Keratinocyte (primary cell): ENCODE results near the gene CMTM8. TPM values are rescaled to one million over a fixed set of nuclear protein-coding genes. Genes with fewer than 3 reads are reported as not detected.

Source experiments
- DNase-seq: peaks from one replicate; pipeline ENCODE4 v3.0.0-alpha.2; 2011; ENCODE audit warnings: low read depth, missing footprints, low spot score
- FAIRE-seq: peaks from 2 replicates; lab custom pipeline; 2011; peaks lifted over from hg19 to GRCh38; lab: Jason Lieb, UNC
- H2AFZ ChIP-seq: 2 replicates; pipeline ENCODE4 v1.6.0; 2012; ENCODE audit warnings: low read length, control low read depth, inconsistent platforms; ENCODE audit not compliant: control insufficient read depth
- H3K27ac ChIP-seq: 2 replicates; pipeline ENCODE4 v1.5.1; 2011; ENCODE audit warnings: low read length; ENCODE audit not compliant: control insufficient read depth, insufficient read depth
- H3K27me3 ChIP-seq: 3 replicates; pipeline ENCODE4 v1.6.0; 2011; ENCODE audit warnings: low read length; ENCODE audit not compliant: control insufficient read depth, insufficient read depth; ENCODE audit errors: extremely low read depth
- H3K36me3 ChIP-seq, 2 experiments: 2 replicates in 1 of 2; 3 replicates in 1 of 2; pipeline ENCODE4 v1.5.1; 2011; ENCODE audit warnings: low read length in 2 of 2, mild to moderate bottlenecking in 1 of 2; ENCODE audit not compliant: control insufficient read depth in 2 of 2, insufficient read depth in 2 of 2; ENCODE audit errors: extremely low read depth in 1 of 2
- H3K4me1 ChIP-seq: 3 replicates; pipeline ENCODE4 v1.5.1; 2011; ENCODE audit warnings: low read length; ENCODE audit not compliant: control insufficient read depth, insufficient read depth; ENCODE audit errors: extremely low read depth
- H3K4me2 ChIP-seq: 3 replicates; pipeline ENCODE4 v1.6.0; 2011; ENCODE audit warnings: low read depth, low read length; ENCODE audit not compliant: control insufficient read depth, insufficient read depth; ENCODE audit errors: extremely low read depth
- H3K4me3 ChIP-seq, 3 experiments: fragments of 200-600 bp in 1 of 3; sonication (generic) in 1 of 3; 2 replicates in 2 of 3; 3 replicates in 1 of 3; pipeline ENCODE4 v1.5.1; 2011 to 2016; ENCODE audit warnings: low read length in 3 of 3, mild to moderate bottlenecking in 3 of 3, control low read depth in 2 of 3, inconsistent platforms in 1 of 3, low read depth in 1 of 3, mixed read lengths in 1 of 3, mixed run types in 1 of 3, moderate library complexity in 1 of 3; ENCODE audit not compliant: control insufficient read depth in 2 of 3, insufficient read depth in 2 of 3; ENCODE audit errors: extremely low read depth in 1 of 3
- H3K79me2 ChIP-seq: 2 replicates; pipeline ENCODE4 v1.6.0; 2012; ENCODE audit warnings: low read length; ENCODE audit not compliant: control insufficient read depth, insufficient read depth
- H3K9ac ChIP-seq: 3 replicates; pipeline ENCODE4 v1.6.0; 2011; ENCODE audit warnings: low read length; ENCODE audit not compliant: control insufficient read depth, insufficient read depth; ENCODE audit errors: extremely low read depth
- H3K9me1 ChIP-seq: 3 replicates; pipeline ENCODE4 v1.6.0; 2011; ENCODE audit warnings: low read length; ENCODE audit not compliant: control insufficient read depth, insufficient read depth; ENCODE audit errors: extremely low read depth
- H3K9me3 ChIP-seq: 2 replicates; pipeline ENCODE4 v1.5.1; 2012; ENCODE audit warnings: low read depth, low read length; ENCODE audit not compliant: control insufficient read depth
- H4K20me1 ChIP-seq: 3 replicates; pipeline ENCODE4 v1.6.0; 2011; ENCODE audit warnings: low read length; ENCODE audit not compliant: control insufficient read depth, insufficient read depth; ENCODE audit errors: extremely low read depth
- CTCF ChIP-seq, 3 experiments: IDR thresholded peaks in 1 of 3; conservative IDR thresholded peaks in 1 of 3; optimal IDR thresholded peaks in 1 of 3; 2 replicates in 2 of 3; 3 replicates in 1 of 3; pipeline versions ENCODE3 to v1.5.1; 2011; ENCODE audit warnings: low read length in 3 of 3, mild to moderate bottlenecking in 3 of 3, moderate library complexity in 2 of 3, control low read depth in 1 of 3, inconsistent platforms in 1 of 3; ENCODE audit not compliant: insufficient read depth in 2 of 3; ENCODE audit errors: extremely low read depth in 1 of 3
- EZH2 ChIP-seq: IDR thresholded peaks from one replicate; pipeline ENCODE4 v1.6.1; 2012; ENCODE audit warnings: inconsistent platforms, mild to moderate bottlenecking, low read length, moderate library complexity
- dilution Hi-C: fragments of 300-500 bp; cut with MboI; formaldehyde crosslinking; loops from one replicate; pipeline ENCODE4 v1.7.0; 2020; ENCODE audit warnings: low sequenced_read_pairs; ENCODE audit not compliant: extremely low pct_ligation_motif_present
- polyA plus RNA-seq, 5 experiments: library from polyadenylated mRNA; depleted of rRNA in 3 of 5; stranded (reverse) in 3 of 5; stranded (forward) in 1 of 5; unstranded in 1 of 5; fragments of >200 nt; gene quantifications; 1 replicate in 1 of 5; 2 replicates in 3 of 5; 3 replicates in 1 of 5; pipeline versions ENCODE4 v1.2.1 to v1.2.3, GENCODE V29; 2011 to 2012; ENCODE audit warnings: missing spikeins in 2 of 5, low read depth in 1 of 5, low replicate concordance in 1 of 5

The CMTM8 gene
- polyA plus RNA-seq, 1 donor (not counting 4 experiments of a cell fraction or from before 2014, with no cell fraction given), result 1.6 TPM

- Histone ChIP-seq H4K20me1 (peaks cover 3% of the 10 kb centered on the region), H3K27me3 (no peaks in the 10 kb centered on the region), H3K4me3 (peak within 1 kb of the TSS; percentile 70 to 79 (median 78)), H2AFZ (peak within 1 kb of the TSS; percentile 86), H3K4me1 (peaks cover 12% of the 10 kb centered on the region), H3K9me3 (no peaks in the 10 kb centered on the region), H3K9ac (peak within 1 kb of the TSS; percentile 79), H3K9me1 (no peaks in the 10 kb centered on the region), H3K79me2 (peaks cover 56% of the 10 kb centered on the region), H3K27ac (peak within 1 kb of the TSS; percentile 47), H3K36me3 (no peaks in the 10 kb centered on the region), H3K4me2 (peak within 1 kb of the TSS; percentile 87)
- dilution Hi-C loops, result no loop called here
- DNase-seq, result no peak
- no peak for TF ChIP-seq EZH2
- TF ChIP-seq CTCF (optimal IDR thresholded peaks at IDR 0.05 in 1 of 3, IDR thresholded peaks at IDR 0.05 in 1 of 3, conservative IDR thresholded peaks at IDR 0.05 in 1 of 3; ENCODE audit: extremely low read depth in 1 of 3, insufficient read depth in 2 of 3, low read length in 3 of 3), result no peak
- FAIRE-seq, result no peak
Measured at GRCh38 chr3:32391643-32392535, 153.4 kb downstream of the CMTM8 start, which contains the start of gene CMTM7. Gene CMTM7 (plus strand): TSS chr3:32391853. CDS start chr3:32391907, 54 bp downstream.

GRCh38 chr3:32392536-32393302, 154.2 kb downstream of the CMTM8 start:
- Histone ChIP-seq H3K27me3 (no peaks in the 10 kb centered on the region), H3K9ac (peak overlapping the region; percentile 79), H3K4me2 (peak overlapping the region; percentile 84), H3K79me2 (peaks cover 61% of the 10 kb centered on the region), H3K4me3 (peak overlapping the region; percentile 70 to 79 (median 78)), H2AFZ (no peak overlapping the region), H4K20me1 (peaks cover 3% of the 10 kb centered on the region), H3K9me1 (no peaks in the 10 kb centered on the region), H3K9me3 (no peaks in the 10 kb centered on the region), H3K4me1 (peaks cover 12% of the 10 kb centered on the region), H3K27ac (peak overlapping the region; percentile 47), H3K36me3 (no peaks in the 10 kb centered on the region)
- FAIRE-seq (no peak), DNase-seq (no peak)
- TF ChIP-seq CTCF (optimal IDR thresholded peaks at IDR 0.05 in 1 of 3, IDR thresholded peaks at IDR 0.05 in 1 of 3, conservative IDR thresholded peaks at IDR 0.05 in 1 of 3; ENCODE audit: extremely low read depth in 1 of 3, insufficient read depth in 2 of 3, low read length in 3 of 3), result no peak
- TF ChIP-seq EZH2, result no peak
- dilution Hi-C loops, result no loop called here
